HG02798 (cell line): ENCODE measurements around the gene SPDYE3.
"Not testable (repeated sequence)": the region's sequence is repeated elsewhere in the genome, so short reads cannot be mapped to it uniquely, and the experiment has no call there.

ENCODE experiments used
- ATAC-seq: cut with Tn5 transposase; IDR thresholded peaks from one replicate; pipeline ENCODE4 v1.9.1; 2021; ENCODE audit warnings: mild to moderate bottlenecking; ENCODE audit not compliant: unreplicated experiment, poor library complexity

SPDYE3 gene, protein sequence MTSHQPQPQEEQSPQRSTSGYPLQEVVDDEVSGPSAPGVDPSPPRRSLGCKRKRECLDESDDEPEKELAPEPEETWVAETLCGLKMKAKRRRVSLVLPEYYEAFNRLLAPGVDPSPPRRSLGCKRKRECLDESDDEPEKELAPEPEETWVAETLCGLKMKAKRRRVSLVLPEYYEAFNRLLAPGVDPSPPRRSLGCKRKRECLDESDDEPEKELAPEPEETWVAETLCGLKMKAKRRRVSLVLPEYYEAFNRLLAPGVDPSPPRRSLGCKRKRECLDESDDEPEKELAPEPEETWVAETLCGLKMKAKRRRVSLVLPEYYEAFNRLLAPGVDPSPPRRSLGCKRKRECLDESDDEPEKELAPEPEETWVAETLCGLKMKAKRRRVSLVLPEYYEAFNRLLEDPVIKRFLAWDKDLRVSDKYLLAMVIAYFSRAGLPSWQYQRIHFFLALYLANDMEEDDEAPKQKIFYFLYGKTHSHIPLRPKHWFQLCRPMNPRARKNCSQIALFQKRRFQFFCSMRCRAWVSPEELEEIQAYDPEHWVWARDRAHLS

DNA sequence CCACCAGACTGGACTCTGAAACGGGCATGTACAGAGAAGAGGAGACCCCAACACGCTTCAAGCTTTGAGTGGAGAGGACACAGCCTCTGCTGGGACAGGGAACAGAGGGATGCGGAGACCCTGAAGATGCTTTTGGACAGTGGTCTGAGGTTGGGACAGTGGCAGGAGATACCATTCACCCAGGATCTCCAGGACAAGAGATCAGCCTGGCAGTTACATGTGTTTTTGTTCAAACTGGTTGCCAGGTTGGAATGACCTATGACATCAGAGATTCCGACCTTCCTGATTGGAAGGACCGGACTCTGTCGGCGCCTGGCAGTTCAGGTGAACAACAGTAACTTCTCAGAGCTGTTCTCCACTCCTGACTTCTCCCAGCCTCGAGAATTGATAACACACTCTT, at the start of gene SPDYE3:
SPDYE3 (plus strand) TSS at position 301 of the 400 bp plus-strand sequence. CDS start 184 bp downstream, outside the sequence.
- ATAC-seq, result not testable (repeated sequence)

GRCh38 chr7:100259984-100260383, 47.5 kb upstream of the SPDYE3 start:
- ATAC-seq, result not testable (repeated sequence)

GRCh38 chr7:100262896-100263295, 44.6 kb upstream of the SPDYE3 start:
- not testable (repeated sequence) for ATAC-seq

DNA sequence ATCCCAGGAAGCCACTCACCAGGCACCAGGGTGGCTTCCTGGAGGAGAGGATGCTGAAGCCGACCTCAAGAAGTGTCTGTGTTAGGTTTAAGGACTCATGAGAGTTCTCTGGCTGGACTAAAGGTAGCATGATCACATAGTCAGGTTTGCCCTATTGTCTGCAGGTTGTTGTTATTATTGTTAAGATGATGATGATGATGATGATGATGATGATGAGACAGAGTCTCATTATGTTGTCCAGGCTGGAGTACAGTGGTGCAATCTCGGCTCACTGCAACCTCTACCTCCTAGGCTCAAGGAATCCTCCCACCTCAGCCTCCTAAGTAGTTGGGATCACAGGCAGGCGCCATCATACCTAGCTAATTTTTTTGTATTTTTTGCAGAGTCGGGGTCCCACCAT, 43.3 kb upstream of the SPDYE3 start:
- ATAC-seq, result not testable (repeated sequence)

DNA sequence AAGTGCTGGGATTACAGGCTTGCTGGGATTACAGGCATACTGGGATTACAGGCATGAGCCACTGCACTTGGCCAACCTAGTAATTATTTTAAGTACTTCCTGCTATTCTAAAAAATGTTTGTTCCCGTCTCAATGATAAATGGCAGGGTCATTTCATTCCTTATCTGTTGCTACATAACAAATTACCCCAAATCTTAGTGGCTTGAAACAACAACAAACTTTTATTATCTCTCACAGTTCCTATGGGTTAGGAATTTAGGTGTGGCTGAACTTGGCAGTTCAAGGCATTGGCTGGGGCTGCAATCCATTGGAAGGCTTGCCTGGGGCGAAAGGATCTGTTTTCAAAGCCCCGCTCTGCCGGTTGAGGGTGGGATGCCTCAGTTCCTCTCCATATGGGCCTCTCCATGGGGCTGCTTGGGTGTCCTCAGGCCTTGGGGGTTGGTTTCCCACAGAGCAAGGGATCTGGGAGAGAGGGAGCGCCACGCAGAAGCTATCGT, 42.8 kb upstream of the SPDYE3 start:
- ATAC-seq, result not testable (repeated sequence)

- ATAC-seq, result not testable (repeated sequence)
Observed at GRCh38 chr7:100265851-100266250, 41.7 kb upstream of the SPDYE3 start.

DNA sequence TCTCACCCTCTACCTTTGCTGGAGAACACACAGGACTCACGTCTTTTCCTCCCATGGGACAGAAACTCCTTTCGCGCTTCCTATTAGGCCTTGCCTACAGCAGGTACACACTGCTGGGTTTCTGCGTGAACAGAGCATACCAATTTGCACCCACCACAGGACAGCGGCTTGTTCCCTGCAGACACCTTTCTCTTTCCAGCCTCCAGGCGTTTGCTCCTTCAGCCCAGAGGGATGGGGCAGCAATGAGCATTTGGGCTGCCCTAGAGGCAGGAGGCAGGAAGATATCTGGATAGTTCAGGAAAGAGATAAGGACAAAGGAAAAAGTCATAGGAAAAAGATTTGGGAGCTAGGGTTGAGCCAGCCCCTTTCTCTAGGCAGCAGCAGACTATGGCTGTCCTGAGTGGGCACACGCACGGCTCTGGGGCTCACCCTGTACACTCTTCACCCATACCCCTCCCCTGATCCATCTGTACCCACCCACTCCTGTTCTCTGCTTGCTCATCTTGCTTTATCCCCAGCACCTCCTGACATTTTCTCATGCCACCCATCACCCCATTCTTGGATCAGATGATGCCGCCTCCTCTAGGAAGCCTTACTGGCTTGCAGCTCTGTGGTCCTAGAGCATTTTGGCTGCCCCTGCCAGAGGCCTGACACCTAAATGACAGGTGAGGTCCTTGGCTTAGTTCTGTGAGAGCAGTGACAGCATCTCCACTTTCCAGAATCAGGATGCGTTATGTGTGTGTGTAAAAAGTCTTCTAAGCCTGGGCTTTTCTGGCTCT, 40.7 kb upstream of the SPDYE3 start:
- ATAC-seq, result no peak

DNA sequence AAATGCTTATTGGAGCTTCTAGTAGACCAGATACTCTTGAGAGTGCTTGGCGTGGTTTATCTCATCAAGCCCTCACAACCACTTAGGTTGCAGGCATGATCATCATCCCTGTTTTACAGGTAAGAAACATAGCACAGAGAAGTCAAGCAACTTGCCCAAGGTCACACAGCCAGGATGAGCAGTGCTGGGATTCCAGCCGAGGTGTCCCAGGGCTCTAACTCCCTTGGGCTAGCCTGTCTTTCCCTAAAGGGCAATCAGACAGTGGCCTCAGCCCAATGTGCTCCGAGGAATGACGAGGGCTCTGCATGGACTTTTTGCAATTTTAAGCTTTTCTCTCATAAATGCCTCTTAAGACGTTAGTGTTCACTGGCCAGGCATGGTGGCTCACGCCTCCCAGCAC, 39.9 kb upstream of the SPDYE3 start:
- ATAC-seq, result no peak

GRCh38 chr7:100268882-100269281, 38.6 kb upstream of the SPDYE3 start:
- ATAC-seq, result not testable (repeated sequence)

DNA sequence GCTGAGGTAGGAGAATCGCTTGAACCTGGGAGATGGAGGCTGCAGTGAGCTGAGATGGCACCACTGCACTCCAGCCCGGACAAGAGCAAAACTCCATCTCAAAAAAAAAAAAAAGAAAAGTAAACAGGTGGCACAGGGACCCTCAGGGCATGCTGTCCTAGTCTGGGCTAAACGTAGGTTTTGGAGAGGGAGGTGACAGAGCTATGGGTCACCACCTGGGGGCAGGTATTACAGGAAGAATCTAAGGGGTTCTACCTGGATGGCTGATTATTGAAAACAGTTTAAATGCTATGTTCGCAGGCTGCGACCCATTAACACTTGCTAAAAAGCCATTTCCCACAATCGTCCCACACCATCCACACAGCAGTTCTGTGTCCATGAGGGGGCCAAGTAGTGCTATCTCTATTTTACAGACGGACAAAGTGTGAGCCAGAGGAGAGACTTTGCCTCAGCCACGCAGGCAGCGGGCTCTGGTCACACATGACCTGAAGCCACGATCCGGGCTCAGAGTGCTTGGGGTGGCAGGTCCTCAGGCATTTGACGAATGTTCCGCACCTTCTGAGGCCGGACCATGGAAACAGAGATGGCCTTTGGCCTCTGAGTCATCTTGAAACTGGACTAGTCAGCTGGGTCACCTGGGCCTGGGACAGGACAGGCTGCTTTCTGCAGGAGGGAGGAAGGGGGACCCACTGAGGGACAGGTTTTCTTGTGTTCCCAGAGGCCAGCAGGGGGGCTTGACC, 38.0 kb upstream of the SPDYE3 start:
- not testable (repeated sequence) for ATAC-seq

- ATAC-seq, result not testable (repeated sequence)
Observed at GRCh38 chr7:100270046-100270918, 37.2 kb upstream of the SPDYE3 start.

GRCh38 chr7:100270941-100271593, 36.4 kb upstream of the SPDYE3 start:
- not testable (repeated sequence) for ATAC-seq

GRCh38 chr7:100271716-100272537, 35.6 kb upstream of the SPDYE3 start:
- ATAC-seq, result peak; percentile 92

DNA sequence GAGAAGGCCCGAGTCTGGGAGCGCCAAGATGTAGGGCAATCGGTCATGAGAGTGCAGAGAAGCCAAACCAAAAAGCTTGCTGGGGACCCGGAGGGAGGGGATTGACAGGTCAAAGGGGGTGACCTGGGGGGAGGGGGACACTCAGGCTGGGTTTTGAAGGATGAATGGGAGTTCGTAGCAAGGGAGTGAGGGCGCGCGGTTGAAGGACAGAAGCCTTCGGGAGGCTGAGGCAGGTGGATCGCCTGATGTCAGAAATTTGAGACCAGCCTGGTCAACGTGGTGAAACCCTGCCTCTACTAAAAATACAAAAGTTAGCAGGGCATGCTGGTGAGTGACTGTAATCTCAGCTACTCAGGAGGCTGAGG, 35.0 kb upstream of the SPDYE3 start:
- not testable (repeated sequence) for ATAC-seq

DNA sequence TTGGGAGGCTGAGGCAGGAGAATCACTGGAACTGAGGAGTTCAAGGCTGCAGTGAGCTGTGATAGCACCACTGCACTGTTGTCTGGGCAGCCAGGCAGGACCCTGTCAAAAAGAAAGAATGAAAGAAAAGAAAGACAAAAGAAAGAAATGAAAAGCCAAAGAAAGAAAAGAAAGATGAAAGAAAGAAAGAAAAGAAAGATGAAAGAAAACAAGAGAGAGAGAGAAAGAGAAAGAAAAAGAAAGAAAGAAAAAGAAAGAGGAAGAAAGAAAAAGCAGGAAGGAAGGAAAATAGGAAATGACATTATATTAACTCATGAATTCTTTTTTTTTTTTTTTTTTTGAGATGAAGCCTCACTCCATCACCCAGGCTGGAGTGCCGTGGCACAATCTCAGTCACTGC, 32.4 kb upstream of the SPDYE3 start:
- ATAC-seq, result no peak

DNA sequence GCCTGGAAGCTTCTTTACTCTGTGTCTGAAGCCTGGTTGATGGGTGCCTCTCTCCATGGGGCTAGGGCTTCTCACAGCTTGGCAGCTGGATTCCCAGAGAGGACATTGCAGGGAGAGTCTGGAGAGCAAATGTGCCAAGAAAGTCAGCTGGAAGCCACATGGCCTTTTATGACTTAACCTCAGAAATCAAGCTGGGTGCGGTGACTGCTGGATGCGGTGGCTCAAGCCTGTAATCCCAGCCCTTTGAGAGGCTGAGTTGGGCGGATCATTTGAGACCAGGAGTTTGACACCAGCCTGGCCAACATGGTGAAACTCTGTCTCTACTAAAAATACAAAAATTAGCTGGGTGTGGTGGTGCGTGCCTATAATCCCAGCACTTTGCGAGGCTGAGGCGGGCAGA, 31.4 kb upstream of the SPDYE3 start:
- ATAC-seq, result not testable (repeated sequence)

GRCh38 chr7:100282069-100282608, 25.4 kb upstream of the SPDYE3 start:
- not testable (repeated sequence) for ATAC-seq

- ATAC-seq, result not testable (repeated sequence)
Observed at GRCh38 chr7:100283147-100283546, 24.4 kb upstream of the SPDYE3 start.
